Measurements from ENCODE around the gene DLG2. TPM values are rescaled to one million over a fixed set of nuclear protein-coding genes. Genes with fewer than 3 reads are reported as not detected.

DLG2 gene
- total and polyA plus RNA-seq, 2 donors (not counting 3 experiments of a cell fraction or from before 2014, with no cell fraction given): 0.15 to 1.1 TPM

GRCh38 chr11:84518631-84519183 is 1108.4 kb downstream of the DLG2 start:
- no TSS peak for BruUV-seq (replicated peaks)
- H2AFZ ChIP-seq (ENCODE audit: low read depth, low read length): no peak overlapping the region
- TF ChIP-seq CTCF (IDR thresholded peaks at IDR 0.05; ENCODE audit: extremely low read depth in 1 of 2, insufficient read depth in 1 of 2, low read depth in 1 of 2, low read length in 2 of 2) (no peak), EZH2 (IDR thresholded peaks at IDR 0.05; ENCODE audit: borderline replicate concordance, low read depth, low read length, severe bottlenecking) (no peak), FOS (IDR thresholded peaks at IDR 0.05; ENCODE audit: borderline replicate concordance, insufficient read depth, low read length) (no peak), POLR2AphosphoS5 (IDR thresholded peaks at IDR 0.05; ENCODE audit: insufficient read depth, low read depth, low read length) (no peak), MAX (IDR thresholded peaks at IDR 0.05; ENCODE audit: insufficient read depth, insufficient read length) (no peak), GATA2 (IDR thresholded peaks at IDR 0.05; ENCODE audit: insufficient read depth, insufficient read length, low read depth, low read length) (no peak), MYC (IDR thresholded peaks at IDR 0.05; ENCODE audit: low read depth, low read length) (no peak), POLR2A (IDR thresholded peaks at IDR 0.05; ENCODE audit: low read depth, low read length) (no peak), JUN (IDR thresholded peaks at IDR 0.05; ENCODE audit: borderline replicate concordance, insufficient read depth, insufficient read length, low read depth) (no peak)
- intact Hi-C loops (cut with micrococcal nuclease): no loop called here
- H3K4me1 ChIP-seq (ENCODE audit: control insufficient read depth, extremely low read depth, insufficient read depth, low read length): no peaks in the 10 kb centered on the region
- no peaks in the 10 kb centered on the region for H3K9me3 ChIP-seq (replicated peaks; ENCODE audit: control insufficient read depth, insufficient read depth, low read length)
- no peak overlapping the region for H3K4me3 ChIP-seq (replicated peaks in 1 of 3; ENCODE audit: insufficient read depth in 1 of 3, low read depth in 1 of 3, low read length in 3 of 3)
- no peaks in the 10 kb centered on the region for H3K36me3 ChIP-seq (ENCODE audit: control insufficient read depth in 2 of 2, extremely low read depth in 1 of 2, insufficient read depth in 2 of 2, low read length in 2 of 2)
- POLR2A ChIA-PET: no interaction called here
- no peaks in the 10 kb centered on the region for H3K9me1 ChIP-seq (replicated peaks; ENCODE audit: control insufficient read depth, extremely low read depth, insufficient read depth, low read length)
- H3K4me2 ChIP-seq (ENCODE audit: insufficient read depth, low read length): no peak overlapping the region
- CTCF ChIA-PET: no interaction called here
- no peaks in the 10 kb centered on the region for H3K27me3 ChIP-seq (ENCODE audit: control insufficient read depth in 2 of 2, insufficient read depth in 2 of 2, low read length in 2 of 2)
- no peak overlapping the region for H3K27ac ChIP-seq (ENCODE audit: insufficient read depth, low read depth, low read length)
- DNase-seq (ENCODE audit: low read depth, low spot score) (no peak), FAIRE-seq (no peak)
- no peaks in the 10 kb centered on the region for H3K79me2 ChIP-seq (ENCODE audit: control insufficient read depth, insufficient read depth, low read length)
- dilution Hi-C loops (cut with MboI; ENCODE audit: extremely low pct_ligation_motif_present, low sequenced_read_pairs): no loop called here
- no peak overlapping the region for H3K9ac ChIP-seq (replicated peaks; ENCODE audit: extremely low read depth, insufficient read depth, low read length)
- H4K20me1 ChIP-seq (replicated peaks; ENCODE audit: control insufficient read depth, extremely low read depth, insufficient read depth, low read length): no peaks in the 10 kb centered on the region
